Fibroblast of upper back skin (primary cell): ENCODE data around the gene SEPSECS.
A peak's percentile ranks its signal among the peaks of the same experiment; 100 is the strongest.
"Not testable (repeated sequence)": the region's sequence is repeated elsewhere in the genome, so short reads cannot be mapped to it uniquely, and the experiment has no call there.

ENCODE experiments used
- DNase-seq: peaks from one replicate; pipeline ENCODE4 v3.0.0-alpha.2; 2013

SEPSECS gene

GRCh38 chr4:25108556-25108955, 51.7 kb downstream of the SEPSECS start:
- no peak for DNase-seq

GRCh38 chr4:25107827-25108516, 52.3 kb downstream of the SEPSECS start:
- no peak for DNase-seq

- DNase-seq, result no peak
These were observed 53.7 kb downstream of the SEPSECS start for GRCh38 chr4:25106363-25107151.

GRCh38 chr4:25104591-25104990, 55.7 kb downstream of the SEPSECS start:
- DNase-seq, result no peak

- no peak for DNase-seq
These were observed 56.8 kb downstream of the SEPSECS start for GRCh38 chr4:25103418-25103817.

GRCh38 chr4:25101836-25102235, 58.4 kb downstream of the SEPSECS start:
- no peak for DNase-seq

GRCh38 chr4:25100710-25101109, 59.5 kb downstream of the SEPSECS start:
- no peak for DNase-seq

GRCh38 chr4:25100021-25100555, 60.2 kb downstream of the SEPSECS start:
- DNase-seq, result no peak

- peak; percentile 63 for DNase-seq
These were observed 61.0 kb downstream of the SEPSECS start for GRCh38 chr4:25098964-25099891.

- DNase-seq, result no peak
These were observed 63.2 kb downstream of the SEPSECS start for GRCh38 chr4:25096981-25097443.

- DNase-seq, result no peak
These were observed 63.8 kb downstream of the SEPSECS start for GRCh38 chr4:25096251-25096980.

- no peak for DNase-seq
These were observed 64.4 kb downstream of the SEPSECS start for GRCh38 chr4:25095837-25096236.

- no peak for DNase-seq
These were observed 68.1 kb downstream of the SEPSECS start for GRCh38 chr4:25092139-25092538.

GRCh38 chr4:25090516-25090915, 69.7 kb downstream of the SEPSECS start:
- peak; percentile 67 for DNase-seq

GRCh38 chr4:25089051-25089763, 71.0 kb downstream of the SEPSECS start:
- no peak for DNase-seq

- peak; percentile 45 for DNase-seq
These were observed 71.9 kb downstream of the SEPSECS start for GRCh38 chr4:25088093-25088952.

- no peak for DNase-seq
These were observed 74.6 kb downstream of the SEPSECS start for GRCh38 chr4:25085671-25086070.

- not testable (repeated sequence) for DNase-seq
These were observed 76.8 kb downstream of the SEPSECS start for GRCh38 chr4:25083441-25083840.

GRCh38 chr4:25081866-25082471, 78.3 kb downstream of the SEPSECS start:
- no peak for DNase-seq

- no peak for DNase-seq
These were observed 79.7 kb downstream of the SEPSECS start for GRCh38 chr4:25080571-25080970.
